ENCODE data around the gene PAQR5.

The PAQR5 gene

DNA sequence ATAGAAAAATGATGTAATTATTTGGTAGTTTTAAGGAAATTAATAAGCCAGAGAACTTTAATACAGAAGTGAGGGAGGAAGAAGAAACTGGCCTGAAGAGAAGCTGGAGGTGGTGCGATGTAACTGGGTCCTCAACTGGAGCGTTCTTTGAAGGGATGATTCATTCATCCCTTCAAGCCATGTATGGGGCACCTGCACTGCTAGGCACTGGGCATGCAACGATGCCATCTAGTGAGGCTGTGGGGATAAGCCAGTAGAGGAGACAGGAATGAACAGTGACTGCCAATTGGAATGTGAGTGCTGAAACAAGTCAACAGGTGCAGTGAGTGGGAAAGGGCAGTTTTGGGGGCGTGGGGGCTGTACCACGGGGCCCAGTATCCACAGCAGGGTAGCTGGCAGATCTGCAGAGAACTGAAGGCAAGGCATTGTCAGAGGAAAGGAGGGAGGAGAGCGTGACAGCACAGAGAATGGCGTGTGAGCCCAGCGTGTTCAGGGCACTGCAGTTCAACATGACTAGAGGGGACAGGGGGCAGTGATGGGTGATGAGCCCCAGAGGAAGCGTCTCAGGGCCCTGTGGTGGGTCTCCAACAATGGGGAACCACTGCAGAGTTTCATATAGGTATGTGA lies 111.6 kb downstream of the PAQR5 start:
- TF ChIP-seq, protein P1, sequence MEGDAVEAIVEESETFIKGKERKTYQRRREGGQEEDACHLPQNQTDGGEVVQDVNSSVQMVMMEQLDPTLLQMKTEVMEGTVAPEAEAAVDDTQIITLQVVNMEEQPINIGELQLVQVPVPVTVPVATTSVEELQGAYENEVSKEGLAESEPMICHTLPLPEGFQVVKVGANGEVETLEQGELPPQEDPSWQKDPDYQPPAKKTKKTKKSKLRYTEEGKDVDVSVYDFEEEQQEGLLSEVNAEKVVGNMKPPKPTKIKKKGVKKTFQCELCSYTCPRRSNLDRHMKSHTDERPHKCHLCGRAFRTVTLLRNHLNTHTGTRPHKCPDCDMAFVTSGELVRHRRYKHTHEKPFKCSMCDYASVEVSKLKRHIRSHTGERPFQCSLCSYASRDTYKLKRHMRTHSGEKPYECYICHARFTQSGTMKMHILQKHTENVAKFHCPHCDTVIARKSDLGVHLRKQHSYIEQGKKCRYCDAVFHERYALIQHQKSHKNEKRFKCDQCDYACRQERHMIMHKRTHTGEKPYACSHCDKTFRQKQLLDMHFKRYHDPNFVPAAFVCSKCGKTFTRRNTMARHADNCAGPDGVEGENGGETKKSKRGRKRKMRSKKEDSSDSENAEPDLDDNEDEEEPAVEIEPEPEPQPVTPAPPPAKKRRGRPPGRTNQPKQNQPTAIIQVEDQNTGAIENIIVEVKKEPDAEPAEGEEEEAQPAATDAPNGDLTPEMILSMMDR (IDR thresholded peaks at IDR 0.05; ENCODE audit: borderline replicate concordance, extremely low read depth, low read length, poor library complexity, severe bottlenecking), result peak; percentile 53
- TF ChIP-seq EZH2 (IDR thresholded peaks at IDR 0.05; ENCODE audit: borderline replicate concordance, low read depth, low read length, severe bottlenecking), result no peak
- Histone ChIP-seq H3K27ac (ENCODE audit: low read length) (no peak overlapping the region), H3K9me3 (ENCODE audit: insufficient read depth, low read length, severe bottlenecking) (no peaks in the 10 kb centered on the region), H2AFZ (ENCODE audit: low read depth, low read length) (no peak overlapping the region), H3K4me2 (ENCODE audit: insufficient read depth, low read length) (no peak overlapping the region), H3K36me3 (ENCODE audit: insufficient read depth, low read length) (no peaks in the 10 kb centered on the region; the same call in 1 of the 2 replicates), H3K9ac (ENCODE audit: low read depth, low read length) (no peak overlapping the region), H3K4me1 (ENCODE audit: insufficient read depth, low read length) (peaks cover 9% of the 10 kb centered on the region), H4K20me1 (ENCODE audit: insufficient read depth, low read length) (no peaks in the 10 kb centered on the region), H3K79me2 (ENCODE audit: insufficient read depth, low read length) (peaks cover 12% of the 10 kb centered on the region), H3K4me3 (ENCODE audit: low read depth in 1 of 2, low read length in 2 of 2) (no peak overlapping the region), H3K27me3 (ENCODE audit: insufficient read depth, low read length, poor library complexity) (peaks cover 22% of the 10 kb centered on the region)
- 0 out of 3 replicates have a peak, but pooled peaks have one; percentile 21 for ATAC-seq (ENCODE audit: insufficient read depth, low read depth)
- DNase-seq, result peak; percentile 20

- H3K4me1 ChIP-seq (ENCODE audit: insufficient read depth, low read length), result peaks cover 21% of the 10 kb centered on the region
- H3K27me3 ChIP-seq (ENCODE audit: insufficient read depth, low read length, poor library complexity), result peaks cover 20% of the 10 kb centered on the region
- H4K20me1 ChIP-seq (ENCODE audit: insufficient read depth, low read length), result no peaks in the 10 kb centered on the region
- TF ChIP-seq, protein P1 (IDR thresholded peaks at IDR 0.05; ENCODE audit: borderline replicate concordance, extremely low read depth, low read length, poor library complexity, severe bottlenecking), result no peak
- TF ChIP-seq EZH2 (IDR thresholded peaks at IDR 0.05; ENCODE audit: borderline replicate concordance, low read depth, low read length, severe bottlenecking), result no peak
- no peak overlapping the region for H3K4me3 ChIP-seq (ENCODE audit: low read depth in 1 of 2, low read length in 2 of 2)
- no peak overlapping the region for H2AFZ ChIP-seq (ENCODE audit: low read depth, low read length)
- H3K9me3 ChIP-seq (ENCODE audit: insufficient read depth, low read length, severe bottlenecking), result no peaks in the 10 kb centered on the region
- DNase-seq (no peak), ATAC-seq (ENCODE audit: insufficient read depth, low read depth) (no peak)
- H3K36me3 ChIP-seq (ENCODE audit: insufficient read depth, low read length), result peaks cover 6% of the 10 kb centered on the region
- no peak overlapping the region for H3K9ac ChIP-seq (ENCODE audit: low read depth, low read length)
- no peak overlapping the region for H3K4me2 ChIP-seq (ENCODE audit: insufficient read depth, low read length)
- peaks cover 30% of the 10 kb centered on the region for H3K79me2 ChIP-seq (ENCODE audit: insufficient read depth, low read length)
- no peak overlapping the region for H3K27ac ChIP-seq (ENCODE audit: low read length)
These were observed 113.6 kb downstream of the PAQR5 start for GRCh38 chr15:69412274-69412673.

DNA sequence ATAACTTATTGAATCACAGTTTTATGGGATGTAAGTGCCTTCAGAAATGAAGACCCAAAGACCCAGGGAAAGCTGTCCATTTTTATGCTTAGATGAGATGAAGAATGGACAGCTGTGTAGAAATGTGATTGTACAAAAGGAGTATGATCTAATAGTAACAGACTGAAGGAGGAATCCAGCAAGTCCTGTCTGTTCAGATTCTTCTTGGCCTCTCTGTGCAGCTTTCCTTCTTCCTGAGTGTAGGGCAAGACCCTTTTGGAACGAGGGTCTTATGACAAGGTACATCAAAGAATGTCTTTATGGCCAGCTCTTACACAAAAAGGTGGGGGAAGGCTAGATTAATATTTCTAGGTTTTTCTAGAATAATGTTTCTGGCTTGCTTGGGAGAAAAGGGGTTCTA lies 114.0 kb downstream of the PAQR5 start:
- no peak overlapping the region for H3K4me2 ChIP-seq (ENCODE audit: insufficient read depth, low read length)
- ATAC-seq (ENCODE audit: insufficient read depth, low read depth) (no peak), DNase-seq (no peak)
- TF ChIP-seq EZH2 (IDR thresholded peaks at IDR 0.05; ENCODE audit: borderline replicate concordance, low read depth, low read length, severe bottlenecking), result no peak
- TF ChIP-seq, protein P1 (IDR thresholded peaks at IDR 0.05; ENCODE audit: borderline replicate concordance, extremely low read depth, low read length, poor library complexity, severe bottlenecking), result no peak
- H3K4me1 ChIP-seq (ENCODE audit: insufficient read depth, low read length), result peaks cover 21% of the 10 kb centered on the region
- no peak overlapping the region for H3K4me3 ChIP-seq (ENCODE audit: low read depth in 1 of 2, low read length in 2 of 2)
- H3K9ac ChIP-seq (ENCODE audit: low read depth, low read length), result no peak overlapping the region
- peaks cover 17% of the 10 kb centered on the region for H3K27me3 ChIP-seq (ENCODE audit: insufficient read depth, low read length, poor library complexity)
- peaks cover 10% of the 10 kb centered on the region for H3K36me3 ChIP-seq (ENCODE audit: insufficient read depth, low read length)
- no peaks in the 10 kb centered on the region for H3K9me3 ChIP-seq (ENCODE audit: insufficient read depth, low read length, severe bottlenecking)
- H3K27ac ChIP-seq (ENCODE audit: low read length), result no peak overlapping the region
- H4K20me1 ChIP-seq (ENCODE audit: insufficient read depth, low read length), result no peaks in the 10 kb centered on the region
- peaks cover 34% of the 10 kb centered on the region for H3K79me2 ChIP-seq (ENCODE audit: insufficient read depth, low read length)
- no peak overlapping the region for H2AFZ ChIP-seq (ENCODE audit: low read depth, low read length)

Measured in DND-41 (cell line).